Sigmoid colon (tissue), 7 donors: ENCODE measurements around the gene ADA. TPM values are rescaled to one million over a fixed set of nuclear protein-coding genes. Genes with fewer than 3 reads are reported as not detected.

Experiments
- DNase-seq: peaks from one replicate; pipeline ENCODE4 v3.0.0-alpha.2; 2019
- H3K27ac ChIP-seq, 4 donors: fragments of 200-600 bp; sonication (generic); one replicate each; pipeline ENCODE4 v1.5.1; 2016 to 2019; ENCODE audit warnings: mild to moderate bottlenecking in 1 of 4
- H3K27me3 ChIP-seq, 3 donors: fragments of 200-600 bp; sonication (generic); one replicate each; pipeline ENCODE4 v1.5.1; 2019; ENCODE audit warnings: mild to moderate bottlenecking in 1 of 3
- H3K36me3 ChIP-seq, 4 donors: fragments of 200-600 bp; sonication (generic); one replicate each; pipeline ENCODE4 v1.5.1; 2016 to 2019
- H3K4me1 ChIP-seq, 4 donors: fragments of 200-600 bp; sonication (generic); one replicate each; pipeline ENCODE4 v1.5.1; 2017 to 2019
- H3K4me3 ChIP-seq, 4 donors: fragments of 200-600 bp; sonication (generic); one replicate each; pipeline ENCODE4 v1.5.1; 2017 to 2019; ENCODE audit warnings: mild to moderate bottlenecking in 2 of 4, moderate library complexity in 1 of 4
- H3K9me3 ChIP-seq, 4 donors: fragments of 200-600 bp in 3 of 4; sonication (generic) in 3 of 4; one replicate each; pipeline versions ENCODE4 v1.5.1 to v1.6.1; 2013 to 2019
- CTCF ChIP-seq, 4 experiments: fragments of 450-650 bp in 3 of 4; fragments of 200-600 bp in 1 of 4; IDR thresholded peaks; one replicate each; pipeline ENCODE4 v1.5.1; 2016 to 2019; ENCODE audit warnings: antibody characterized with exemption in 4 of 4, mild to moderate bottlenecking in 3 of 4, moderate library complexity in 2 of 4
- EP300 ChIP-seq, 4 donors: sonication (generic); formaldehyde crosslinking; IDR thresholded peaks; one replicate each; pipeline ENCODE4 v1.6.1; 2017; ENCODE audit warnings: antibody characterized with exemption in 4 of 4
- POLR2A ChIP-seq, 2 donors: fragments of 450-650 bp; IDR thresholded peaks; one replicate each; pipeline ENCODE4 v1.6.1; 2016; ENCODE audit warnings: antibody characterized with exemption in 2 of 2, mild to moderate bottlenecking in 2 of 2, moderate library complexity in 2 of 2
- POLR2AphosphoS5 ChIP-seq, 4 donors: sonication (generic); formaldehyde crosslinking; IDR thresholded peaks; one replicate each; pipeline ENCODE4 v1.6.1; 2017; ENCODE audit warnings: antibody characterized with exemption in 4 of 4
- WGBS, 2 donors: extraction: QIAGEN DNeasy Blood & Tissue Kit; methylation state at CpG; one replicate each; pipeline ENCODE4 v1.1.7; 2013; 5-methylcytosine and 5-hydroxymethylcytosine counted together
- intact Hi-C: fragments of 100-400 bp; cut with DNase I; formaldehyde crosslinking; loops from one replicate; pipeline ENCODE4 v1.15.1; 2023
- polyA plus RNA-seq, 3 donors: library from polyadenylated mRNA; stranded (reverse); fragments of 200-250 nt; gene quantifications; one replicate each; pipeline ENCODE4 v1.2.3, GENCODE V29; 2013
- total RNA-seq, 4 donors: library from RNA; depleted of rRNA; stranded (reverse); fragments of >200 nt; gene quantifications; one replicate each; pipeline ENCODE4 v1.1.0, GENCODE V29; 2016
- donor health status: healthy with polysubstance abuse.
- donor health status: Bipolar disorder and iron deficiency.
- donor health status: healthy.

The ADA gene
- total and polyA plus RNA-seq, 7 donors: 2.5 to 17.1 (median 11.1) TPM

- DNase-seq: peak; percentile 54
- TF ChIP-seq CTCF (IDR thresholded peaks at IDR 0.05) (peak in 1 of 4 experiments; percentile 10), EP300 (IDR thresholded peaks at IDR 0.05) (no peak)
- Histone ChIP-seq H3K36me3 (peaks cover 0 to 13% (median 2%) of the 10 kb centered on the region in 4 donors), H3K9me3 (no peaks in the 10 kb centered on the region), H3K4me1 (peaks cover 0 to 55% (median 49%) of the 10 kb centered on the region in 4 donors), H3K27me3 (no peaks in the 10 kb centered on the region), H3K4me3 (no peak overlapping the region), H3K27ac (peak overlapping the region; percentile 83 to 95 (median 90))
- 1 to 6% methylated on average over 1 of the region's 1 CpG for WGBS, 2 donors
- intact Hi-C loops: loop anchor here (1.0 to 5.0 kb wide), 5 partner anchors 42 to 400 kb away; partner anchors contain the start of genes ADA, OSER1 and TTPAL
Observed at GRCh38 chr20:44610313-44610962, 41.1 kb downstream of the ADA start.

- TF ChIP-seq EP300 (IDR thresholded peaks at IDR 0.05) (no peak), CTCF (IDR thresholded peaks at IDR 0.05) (peak; percentile 97 to 98 (median 98)), POLR2A (IDR thresholded peaks at IDR 0.05) (no peak), POLR2AphosphoS5 (IDR thresholded peaks at IDR 0.05) (peak in 3 of 4 donors; percentile 43 to 55 (median 55))
- peaks cover 0 to 47% (median 42%) of the 10 kb centered on the region in 4 donors for H3K4me1 ChIP-seq
- no peaks in the 10 kb centered on the region for H3K9me3 ChIP-seq
- H3K27ac ChIP-seq: peak overlapping the region; percentile 83 to 95 (median 90)
- 17 to 36% methylated on average over 25 of the region's 25 CpGs for whole genome bisulfite sequencing, 2 donors
- peak overlapping the region; percentile 9 to 38 (median 25) for H3K4me3 ChIP-seq
- H3K27me3 ChIP-seq: no peaks in the 10 kb centered on the region
- peaks cover 0 to 5% (median 0%) of the 10 kb centered on the region in 4 donors for H3K36me3 ChIP-seq
- peak; percentile 94 for DNase-seq
- intact Hi-C loops: loop anchor here (1.0 to 5.0 kb wide), 6 partner anchors 37 to 399 kb away; partner anchors contain the start of genes ADA, OSER1 and TTPAL
Observed at GRCh38 chr20:44609516-44610312, 41.8 kb downstream of the ADA start.

GRCh38 chr20:44609006-44609515 lies 42.4 kb downstream of the ADA start:
- Histone ChIP-seq H3K27me3 (no peaks in the 10 kb centered on the region), H3K4me3 (peak overlapping the region in 3 of 4 donors; percentile 9 to 38 (median 38)), H3K4me1 (peaks cover 0 to 42% (median 37%) of the 10 kb centered on the region in 4 donors), H3K9me3 (no peaks in the 10 kb centered on the region), H3K36me3 (no peaks in the 10 kb centered on the region), H3K27ac (peak overlapping the region; percentile 83 to 95 (median 90))
- WGBS, 2 donors: 74 to 79% methylated on average over 9 of the region's 9 CpGs
- intact Hi-C loops: loop anchor here (5.0 kb wide), 1 partner anchor 37 kb away; no protein-coding TSS in a partner anchor
- TF ChIP-seq CTCF (IDR thresholded peaks at IDR 0.05) (no peak), POLR2AphosphoS5 (IDR thresholded peaks at IDR 0.05) (no peak), POLR2A (IDR thresholded peaks at IDR 0.05) (no peak), EP300 (IDR thresholded peaks at IDR 0.05) (no peak)
- DNase-seq: no peak

- TF ChIP-seq EP300 (IDR thresholded peaks at IDR 0.05) (no peak), CTCF (IDR thresholded peaks at IDR 0.05) (no peak), POLR2A (IDR thresholded peaks at IDR 0.05) (no peak), POLR2AphosphoS5 (IDR thresholded peaks at IDR 0.05) (no peak)
- DNase-seq: no peak
- Histone ChIP-seq H3K4me1 (peaks cover 0 to 50% (median 39%) of the 10 kb centered on the region in 4 donors), H3K4me3 (no peak overlapping the region), H3K27me3 (no peaks in the 10 kb centered on the region), H3K9me3 (no peaks in the 10 kb centered on the region), H3K27ac (peak overlapping the region in 2 of 4 donors; percentile 18 to 30), H3K36me3 (no peaks in the 10 kb centered on the region)
- intact Hi-C loops: loop anchor here (5.0 kb wide), 1 partner anchor 35 kb away; no protein-coding TSS in a partner anchor
- 79 to 88% methylated on average over 5 of the region's 5 CpGs for WGBS, 2 donors
Observed at GRCh38 chr20:44606725-44607441, 44.6 kb downstream of the ADA start.
